Hepatocyte (in vitro differentiated cells): ENCODE measurements around the gene MAP3K5. TPM values are rescaled to one million over a fixed set of nuclear protein-coding genes. Genes with fewer than 3 reads are reported as not detected.

ENCODE experiments used
- DNase-seq: peaks from one replicate; pipeline ENCODE4 v3.0.0-alpha.2; 2016; ENCODE audit warnings: low spot score
- H2AFZ ChIP-seq: fragments of 200-600 bp; sonication (generic); 2 replicates; pipeline ENCODE4 v1.6.0; 2016; ENCODE audit warnings: antibody characterized with exemption, mild to moderate bottlenecking
- H3K27ac ChIP-seq: fragments of 200-600 bp; sonication (generic); 2 replicates; pipeline ENCODE4 v1.5.1; 2016; ENCODE audit warnings: mild to moderate bottlenecking
- H3K27me3 ChIP-seq: fragments of 200-600 bp; sonication (generic); 2 replicates; pipeline ENCODE4 v1.6.1; 2016
- H3K36me3 ChIP-seq: fragments of 200-600 bp; sonication (generic); replicated peaks from 2 replicates; pipeline ENCODE4 v1.5.1; 2016; ENCODE audit warnings: low read depth; ENCODE audit not compliant: insufficient read depth
- H3K4me1 ChIP-seq: fragments of 200-600 bp; sonication (generic); 2 replicates; pipeline ENCODE4 v1.5.1; 2016; ENCODE audit warnings: mild to moderate bottlenecking, moderate library complexity; ENCODE audit not compliant: insufficient read depth
- H3K4me2 ChIP-seq: fragments of 200-600 bp; sonication (generic); 2 replicates; pipeline ENCODE4 v1.6.0; 2016
- H3K4me3 ChIP-seq: fragments of 200-600 bp; sonication (generic); 2 replicates; pipeline ENCODE4 v1.5.1; 2016; ENCODE audit warnings: mild to moderate bottlenecking
- H3K79me2 ChIP-seq: fragments of 200-600 bp; sonication (generic); 2 replicates; pipeline ENCODE4 v1.6.0; 2017; ENCODE audit warnings: mild to moderate bottlenecking
- H3K9me2 ChIP-seq: fragments of 200-600 bp; sonication (generic); replicated peaks from 2 replicates; pipeline ENCODE4 v1.6.0; 2017; ENCODE audit warnings: mild to moderate bottlenecking; ENCODE audit not compliant: insufficient read depth
- H3K9me3 ChIP-seq: fragments of 200-600 bp; sonication (generic); 2 replicates; pipeline ENCODE4 v1.5.1; 2016; ENCODE audit warnings: low read depth, mild to moderate bottlenecking
- H4K20me1 ChIP-seq: fragments of 200-600 bp; sonication (generic); 2 replicates; pipeline ENCODE4 v1.6.0; 2016; ENCODE audit warnings: mild to moderate bottlenecking; ENCODE audit not compliant: insufficient read depth, poor library complexity, severe bottlenecking
- EZH2 ChIP-seq: fragments of 200-600 bp; sonication (generic); IDR thresholded peaks from 2 replicates; pipeline ENCODE4 v1.6.1; 2016; ENCODE audit warnings: antibody characterized with exemption, mild to moderate bottlenecking, borderline replicate concordance
- EZH2phosphoT487 ChIP-seq: fragments of 200-600 bp; sonication (generic); IDR thresholded peaks from one replicate; pipeline ENCODE4 v1.6.1; 2018; ENCODE audit warnings: antibody characterized with exemption, mild to moderate bottlenecking, low read depth, moderate library complexity; ENCODE audit not compliant: unreplicated experiment, severe bottlenecking
- WGBS: methylation state at CpG from one replicate; pipeline ENCODE4 v1.1.6; 2016; ENCODE audit warnings: low lambda C conversion rate; ENCODE audit errors: missing lambda C conversion rate; 5-methylcytosine and 5-hydroxymethylcytosine counted together
- polyA plus RNA-seq: library from polyadenylated mRNA; unstranded; fragments of >200 nt; fragmentation: Nextera tagmentation; extraction: Ambion mirVana; gene quantifications from 2 replicates; pipeline ENCODE4 v1.2.1, GENCODE V29; 2016
- total RNA-seq: library from RNA; depleted of rRNA; stranded (reverse); fragments of >200 nt; gene quantifications from 2 replicates; pipeline ENCODE4 v1.2.3, GENCODE V29; 2014
- TF ChIP-seq, protein P1 (sequence below): fragments of 200-600 bp; sonication (generic); IDR thresholded peaks from 2 replicates; pipeline ENCODE4 v1.5.1; 2016; ENCODE audit warnings: antibody characterized with exemption, mild to moderate bottlenecking; ENCODE audit not compliant: poor library complexity

Gene MAP3K5
- total and polyA plus RNA-seq, 2 experiments from 2014 or later: 2.2 to 5.9 TPM

- Histone ChIP-seq H2AFZ (no peak overlapping the region), H3K4me3 (no peak overlapping the region), H4K20me1 (no peaks in the 10 kb centered on the region), H3K9me3 (no peaks in the 10 kb centered on the region), H3K79me2 (no peaks in the 10 kb centered on the region), H3K9me2 (no peaks in the 10 kb centered on the region), H3K4me1 (no peaks in the 10 kb centered on the region), H3K36me3 (no peaks in the 10 kb centered on the region), H3K4me2 (no peak overlapping the region), H3K27me3 (no peaks in the 10 kb centered on the region), H3K27ac (no peak overlapping the region)
- no peak for DNase-seq
- TF ChIP-seq EZH2 (no peak), EZH2phosphoT487 (no peak)
- TF ChIP-seq, protein P1, sequence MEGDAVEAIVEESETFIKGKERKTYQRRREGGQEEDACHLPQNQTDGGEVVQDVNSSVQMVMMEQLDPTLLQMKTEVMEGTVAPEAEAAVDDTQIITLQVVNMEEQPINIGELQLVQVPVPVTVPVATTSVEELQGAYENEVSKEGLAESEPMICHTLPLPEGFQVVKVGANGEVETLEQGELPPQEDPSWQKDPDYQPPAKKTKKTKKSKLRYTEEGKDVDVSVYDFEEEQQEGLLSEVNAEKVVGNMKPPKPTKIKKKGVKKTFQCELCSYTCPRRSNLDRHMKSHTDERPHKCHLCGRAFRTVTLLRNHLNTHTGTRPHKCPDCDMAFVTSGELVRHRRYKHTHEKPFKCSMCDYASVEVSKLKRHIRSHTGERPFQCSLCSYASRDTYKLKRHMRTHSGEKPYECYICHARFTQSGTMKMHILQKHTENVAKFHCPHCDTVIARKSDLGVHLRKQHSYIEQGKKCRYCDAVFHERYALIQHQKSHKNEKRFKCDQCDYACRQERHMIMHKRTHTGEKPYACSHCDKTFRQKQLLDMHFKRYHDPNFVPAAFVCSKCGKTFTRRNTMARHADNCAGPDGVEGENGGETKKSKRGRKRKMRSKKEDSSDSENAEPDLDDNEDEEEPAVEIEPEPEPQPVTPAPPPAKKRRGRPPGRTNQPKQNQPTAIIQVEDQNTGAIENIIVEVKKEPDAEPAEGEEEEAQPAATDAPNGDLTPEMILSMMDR: no peak
- 96% methylated on average over 5 of the region's 5 CpGs for WGBS
These were observed 47.4 kb downstream of the MAP3K5 start for GRCh38 chr6:136744889-136745288.

DNA sequence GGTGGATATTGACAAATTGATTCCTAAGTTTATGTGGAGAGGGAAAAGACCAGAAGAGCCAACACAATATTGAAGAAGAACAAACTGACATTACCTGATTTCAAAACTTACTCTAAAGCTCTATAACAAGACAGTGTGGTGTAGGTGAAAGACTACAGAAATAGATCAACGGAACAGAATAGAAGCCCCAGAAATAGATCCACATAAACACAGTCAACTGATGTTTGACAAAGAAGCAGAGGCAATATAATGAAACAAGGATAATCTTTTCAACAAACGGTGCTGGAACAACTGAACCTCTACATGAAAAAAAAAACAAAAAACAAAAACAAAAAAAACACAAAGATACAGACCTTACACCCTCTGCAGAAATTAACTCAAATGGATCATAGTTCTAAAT lies 50.2 kb downstream of the MAP3K5 start:
- H2AFZ ChIP-seq: no peak overlapping the region
- H3K9me2 ChIP-seq: no peaks in the 10 kb centered on the region
- H3K4me3 ChIP-seq: no peak overlapping the region
- 87% methylated on average over 2 of the region's 2 CpGs for WGBS
- H3K4me1 ChIP-seq: no peaks in the 10 kb centered on the region
- no peak overlapping the region for H3K4me2 ChIP-seq
- H3K27ac ChIP-seq: no peak overlapping the region
- no peaks in the 10 kb centered on the region for H3K36me3 ChIP-seq
- H3K27me3 ChIP-seq: no peaks in the 10 kb centered on the region
- DNase-seq: no peak
- TF ChIP-seq EZH2phosphoT487 (no peak), EZH2 (no peak)
- TF ChIP-seq, protein P1: no peak
- H3K9me3 ChIP-seq: no peaks in the 10 kb centered on the region
- H3K79me2 ChIP-seq: no peaks in the 10 kb centered on the region
- H4K20me1 ChIP-seq: no peaks in the 10 kb centered on the region

DNA sequence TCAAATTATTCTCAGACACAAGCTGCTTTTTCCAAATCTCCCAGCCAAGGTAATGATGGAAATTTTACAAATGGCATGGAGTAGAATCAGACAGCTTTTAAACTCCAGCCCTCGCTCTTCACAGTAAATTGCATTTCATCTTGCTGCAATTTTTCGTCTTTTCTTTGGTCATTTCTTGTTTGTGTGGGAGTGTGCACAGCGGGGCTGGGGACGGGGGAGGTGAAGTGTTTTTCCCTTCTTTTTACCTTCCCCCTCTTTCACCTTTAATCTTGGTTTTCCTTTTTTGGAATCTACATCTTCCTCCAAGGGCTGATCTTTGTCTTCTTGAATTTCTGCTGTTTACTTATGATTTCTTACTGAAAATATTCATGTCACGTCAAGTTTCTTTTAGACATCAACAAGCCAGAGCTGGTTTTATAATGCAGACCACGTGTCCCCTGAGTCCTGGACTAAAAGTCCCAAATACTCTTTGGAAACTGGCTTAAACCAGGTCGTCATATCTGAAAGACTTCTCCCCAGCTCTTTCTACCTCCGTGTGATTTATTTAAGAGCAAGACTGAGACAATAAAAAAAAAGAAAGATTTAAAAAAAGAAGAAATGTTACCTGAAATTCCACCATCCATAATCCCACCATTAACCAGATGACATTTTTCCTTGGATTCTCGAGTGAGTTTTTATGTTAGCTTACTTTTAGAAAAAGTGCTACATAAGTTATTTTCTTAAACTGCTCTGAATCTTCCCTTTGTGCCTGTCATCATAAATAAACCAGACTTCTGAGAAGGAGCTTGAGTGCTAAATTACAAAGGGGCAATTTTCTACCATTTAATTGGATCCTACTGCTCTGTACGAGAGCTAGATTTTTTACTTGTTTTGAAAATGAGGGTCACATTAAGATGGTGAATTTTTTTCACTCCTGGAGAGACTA lies 52.0 kb downstream of the MAP3K5 start:
- H3K4me2 ChIP-seq: no peak overlapping the region
- no peaks in the 10 kb centered on the region for H3K36me3 ChIP-seq
- H3K27ac ChIP-seq: no peak overlapping the region
- TF ChIP-seq, protein P1: no peak
- no peak for TF ChIP-seq EZH2
- TF ChIP-seq EZH2phosphoT487: no peak
- DNase-seq: no peak
- no peak overlapping the region for H2AFZ ChIP-seq
- H3K27me3 ChIP-seq: no peaks in the 10 kb centered on the region
- no peak overlapping the region for H3K4me3 ChIP-seq
- H3K9me2 ChIP-seq: no peaks in the 10 kb centered on the region
- no peaks in the 10 kb centered on the region for H3K9me3 ChIP-seq
- no peaks in the 10 kb centered on the region for H3K4me1 ChIP-seq
- no peaks in the 10 kb centered on the region for H3K79me2 ChIP-seq
- no peaks in the 10 kb centered on the region for H4K20me1 ChIP-seq
- 65% methylated on average over 10 of the region's 10 CpGs for WGBS
